PC-3 (cell line): ENCODE results near the gene FBRS. TPM values are rescaled to one million over a fixed set of nuclear protein-coding genes. Genes with fewer than 3 reads are reported as not detected.

Experiments used
- ATAC-seq: fragments of 200-7000 bp; cut with Tn5 transposase; 2 replicates; pipeline ENCODE4 v1.9.1; 2020; ENCODE audit warnings: mild to moderate bottlenecking, moderate library complexity
- BruUV-seq: library from RNA; stranded (reverse); fragments of 400-500 nt; replicated peaks from 2 replicates; lab custom pipeline; 2021; lab: Mats Ljungman, UMichigan
- CTCF ChIA-PET: fragments of 300-600 bp; sonication (Branson Sonifier 250); formaldehyde crosslinking; loops from one replicate; lab custom pipeline; 2022; ENCODE audit warnings: antibody characterized with exemption; lab: Charles Lee
- POLR2A ChIA-PET: fragments of 300-600 bp; sonication (Branson Sonifier 250); formaldehyde crosslinking; loops from one replicate; lab custom pipeline; 2022; ENCODE audit warnings: antibody characterized with exemption; ENCODE audit not compliant: unreplicated experiment; lab: Charles Lee
- DNase-seq: peaks from one replicate; pipeline ENCODE4 v3.0.0-alpha.2; 2015
- H2AFZ ChIP-seq: fragments of 300-600 bp; sonication (generic); 2 replicates; pipeline ENCODE4 v1.6.0; 2016; ENCODE audit warnings: antibody characterized with exemption, low read length
- H3F3A ChIP-seq: fragments of 300-600 bp; sonication (generic); one replicate; pipeline ENCODE4 v1.6.0; 2017; ENCODE audit warnings: antibody characterized with exemption, low read length, control low read depth, mild to moderate bottlenecking; ENCODE audit not compliant: unreplicated experiment
- H3K27ac ChIP-seq: fragments of 300-600 bp; sonication (generic); 2 replicates; pipeline ENCODE4 v1.5.1; 2016; ENCODE audit warnings: mild to moderate bottlenecking, low read length
- H3K27me3 ChIP-seq: fragments of 300-600 bp; sonication (generic); 2 replicates; pipeline ENCODE4 v1.6.1; 2016; ENCODE audit warnings: low read length, mixed read lengths
- H3K36me3 ChIP-seq: fragments of 300-600 bp; sonication (generic); 2 replicates; pipeline ENCODE4 v1.6.1; 2016; ENCODE audit warnings: low read depth, mixed run types, low read length, mixed read lengths
- H3K4me1 ChIP-seq: fragments of 300-600 bp; sonication (generic); 2 replicates; pipeline ENCODE4 v1.5.1; 2016; ENCODE audit warnings: low read length; ENCODE audit not compliant: insufficient read depth
- H3K4me2 ChIP-seq: fragments of 300-600 bp; sonication (generic); 2 replicates; pipeline ENCODE4 v1.6.0; 2016; ENCODE audit warnings: low read length
- H3K4me3 ChIP-seq: fragments of 300-600 bp; sonication (generic); 2 replicates; pipeline ENCODE4 v1.5.1; 2016; ENCODE audit warnings: mild to moderate bottlenecking, low read length, mixed read lengths
- H3K79me2 ChIP-seq: fragments of 300-600 bp; sonication (generic); 2 replicates; pipeline ENCODE4 v1.6.1; 2017; ENCODE audit warnings: low read length, mixed read lengths
- H3K9ac ChIP-seq: fragments of 300-600 bp; sonication (generic); 2 replicates; pipeline ENCODE4 v1.6.0; 2016; ENCODE audit warnings: mild to moderate bottlenecking, low read length
- H3K9me2 ChIP-seq: fragments of 300-600 bp; sonication (generic); replicated peaks from 2 replicates; pipeline ENCODE4 v1.6.1; 2016; ENCODE audit warnings: mixed run types, low read length, mixed read lengths
- H3K9me3 ChIP-seq: fragments of 300-600 bp; sonication (generic); 2 replicates; pipeline ENCODE4 v1.6.1; 2016; ENCODE audit warnings: low read length, mixed read lengths
- H4K20me1 ChIP-seq: fragments of 300-600 bp; sonication (generic); 2 replicates; pipeline ENCODE4 v1.6.1; 2016; ENCODE audit warnings: low read length, mixed read lengths
- EZH2 ChIP-seq: fragments of 300-600 bp; sonication (generic); IDR thresholded peaks from one replicate; pipeline ENCODE4 v1.6.1; 2017; ENCODE audit warnings: antibody characterized with exemption, mild to moderate bottlenecking, low read length; ENCODE audit not compliant: unreplicated experiment
- EZH2phosphoT487 ChIP-seq: fragments of 300-600 bp; sonication (generic); IDR thresholded peaks from 2 replicates; pipeline ENCODE4 v1.6.1; 2018; ENCODE audit warnings: mild to moderate bottlenecking, antibody characterized with exemption, low read length, borderline replicate concordance
- intact Hi-C: fragments of 100-400 bp; cut with micrococcal nuclease; formaldehyde crosslinking; loops from 2 replicates; pipeline ENCODE4 v1.9.0; 2023
- total RNA-seq: library from RNA; depleted of rRNA; stranded (reverse); fragments of >200 nt; gene quantifications from 2 replicates; pipeline ENCODE4 v1.2.3, GENCODE V29; 2014
- TF ChIP-seq, protein P1 (sequence below): fragments of 300-600 bp; sonication (generic); conservative IDR thresholded peaks from 2 replicates; pipeline ENCODE4 v1.5.1; 2017; ENCODE audit warnings: antibody characterized with exemption, low read depth, mild to moderate bottlenecking, low read length

Gene FBRS
- total RNA-seq, 1 experiment from 2014 or later: 22.2 TPM

DNA sequence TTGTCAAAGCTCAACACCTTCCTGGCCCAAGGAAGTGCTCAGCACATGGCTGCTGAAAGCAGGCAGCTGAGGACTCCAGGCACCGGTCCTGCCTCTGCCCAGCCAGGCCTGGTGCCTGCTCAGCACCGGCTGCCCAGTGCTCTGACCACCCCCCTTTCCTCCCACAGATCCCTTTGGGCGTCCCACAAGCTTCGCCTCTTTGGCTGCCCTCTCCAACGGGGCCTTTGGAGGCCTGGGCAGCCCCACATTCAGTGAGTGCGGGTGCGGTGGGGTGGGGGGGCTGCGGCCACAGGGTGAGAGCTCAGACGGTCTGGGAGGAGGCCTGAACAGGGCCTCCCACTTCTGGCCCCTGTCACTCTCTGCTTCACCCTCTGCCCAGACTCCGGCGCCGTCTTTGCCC is 10.2 kb downstream of the FBRS start:
- ATAC-seq (no peak), DNase-seq (no peak)
- no peak overlapping the region for H3K9ac ChIP-seq
- H3K4me3 ChIP-seq: no peak overlapping the region
- intact Hi-C loops: no loop called here
- H4K20me1 ChIP-seq: no peaks in the 10 kb centered on the region
- H3K4me1 ChIP-seq: no peaks in the 10 kb centered on the region
- ChIA-PET CTCF (no interaction called here), POLR2A (no interaction called here)
- no peak overlapping the region for H3K4me2 ChIP-seq
- no peaks in the 10 kb centered on the region for H3K9me3 ChIP-seq
- BruUV-seq: no TSS peak
- peaks cover 2% of the 10 kb centered on the region; the same call in 1 of the 2 replicates for H3K79me2 ChIP-seq
- TF ChIP-seq EZH2phosphoT487: no peak
- TF ChIP-seq, protein P1, sequence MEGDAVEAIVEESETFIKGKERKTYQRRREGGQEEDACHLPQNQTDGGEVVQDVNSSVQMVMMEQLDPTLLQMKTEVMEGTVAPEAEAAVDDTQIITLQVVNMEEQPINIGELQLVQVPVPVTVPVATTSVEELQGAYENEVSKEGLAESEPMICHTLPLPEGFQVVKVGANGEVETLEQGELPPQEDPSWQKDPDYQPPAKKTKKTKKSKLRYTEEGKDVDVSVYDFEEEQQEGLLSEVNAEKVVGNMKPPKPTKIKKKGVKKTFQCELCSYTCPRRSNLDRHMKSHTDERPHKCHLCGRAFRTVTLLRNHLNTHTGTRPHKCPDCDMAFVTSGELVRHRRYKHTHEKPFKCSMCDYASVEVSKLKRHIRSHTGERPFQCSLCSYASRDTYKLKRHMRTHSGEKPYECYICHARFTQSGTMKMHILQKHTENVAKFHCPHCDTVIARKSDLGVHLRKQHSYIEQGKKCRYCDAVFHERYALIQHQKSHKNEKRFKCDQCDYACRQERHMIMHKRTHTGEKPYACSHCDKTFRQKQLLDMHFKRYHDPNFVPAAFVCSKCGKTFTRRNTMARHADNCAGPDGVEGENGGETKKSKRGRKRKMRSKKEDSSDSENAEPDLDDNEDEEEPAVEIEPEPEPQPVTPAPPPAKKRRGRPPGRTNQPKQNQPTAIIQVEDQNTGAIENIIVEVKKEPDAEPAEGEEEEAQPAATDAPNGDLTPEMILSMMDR: no peak
- no peak for TF ChIP-seq EZH2
- H3K27ac ChIP-seq: no peak overlapping the region
- H2AFZ ChIP-seq: no peak overlapping the region
- no peaks in the 10 kb centered on the region for H3K27me3 ChIP-seq
- no peaks in the 10 kb centered on the region for H3F3A ChIP-seq
- no peaks in the 10 kb centered on the region for H3K9me2 ChIP-seq
- peaks cover 7% of the 10 kb centered on the region for H3K36me3 ChIP-seq

DNA sequence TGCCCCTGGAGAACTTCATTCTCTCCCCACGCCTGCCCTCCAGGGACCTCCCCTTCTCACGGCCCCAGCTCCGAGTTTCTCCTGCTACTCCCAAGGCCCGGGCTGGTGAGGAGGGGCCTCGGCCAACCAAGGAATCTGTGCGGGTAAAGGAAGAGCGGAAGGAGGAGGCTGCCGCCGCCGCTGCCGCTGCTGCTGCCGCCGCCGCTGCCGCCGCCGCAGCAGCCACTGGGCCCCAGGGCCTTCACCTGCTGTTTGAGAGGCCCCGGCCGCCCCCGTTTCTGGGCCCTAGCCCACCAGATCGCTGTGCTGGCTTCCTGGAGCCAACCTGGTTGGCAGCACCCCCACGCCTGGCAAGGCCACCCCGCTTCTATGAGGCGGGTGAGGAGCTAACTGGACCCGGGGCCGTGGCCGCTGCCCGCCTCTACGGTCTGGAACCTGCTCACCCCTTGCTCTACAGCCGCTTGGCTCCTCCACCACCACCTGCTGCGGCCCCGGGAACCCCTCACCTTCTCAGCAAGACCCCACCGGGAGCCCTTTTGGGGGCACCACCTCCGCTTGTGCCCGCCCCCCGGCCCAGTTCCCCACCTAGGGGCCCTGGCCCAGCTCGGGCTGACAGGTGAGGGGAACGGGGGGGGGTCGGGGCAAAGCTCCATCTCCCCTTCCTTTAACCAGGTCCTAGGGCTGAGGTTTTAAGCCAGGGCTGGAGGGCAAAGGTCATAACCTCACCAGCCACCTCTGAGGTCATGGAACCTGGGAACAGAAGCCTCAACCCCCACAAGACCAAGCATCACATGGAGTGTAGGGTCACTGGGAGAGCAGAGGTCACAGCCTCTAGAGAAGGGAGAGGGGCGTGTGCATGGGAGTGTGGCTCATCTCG is 11.0 kb downstream of the FBRS start:
- H3K9ac ChIP-seq: no peak overlapping the region
- intact Hi-C loops: no loop called here
- H3K4me2 ChIP-seq: no peak overlapping the region
- no peaks in the 10 kb centered on the region for H3K27me3 ChIP-seq
- H3K4me1 ChIP-seq: no peaks in the 10 kb centered on the region
- H4K20me1 ChIP-seq: no peaks in the 10 kb centered on the region
- no peak overlapping the region for H2AFZ ChIP-seq
- no peaks in the 10 kb centered on the region for H3K79me2 ChIP-seq
- no peak overlapping the region for H3K4me3 ChIP-seq
- no peak overlapping the region for H3K27ac ChIP-seq
- TF ChIP-seq, protein P1: no peak
- TF ChIP-seq EZH2phosphoT487: no peak
- TF ChIP-seq EZH2: no peak
- no peak for DNase-seq
- ATAC-seq: no peak
- H3K9me3 ChIP-seq: no peaks in the 10 kb centered on the region
- ChIA-PET POLR2A (no interaction called here), CTCF (no interaction called here)
- no peaks in the 10 kb centered on the region for H3F3A ChIP-seq
- BruUV-seq: no TSS peak
- no peaks in the 10 kb centered on the region for H3K9me2 ChIP-seq
- peaks cover 5% of the 10 kb centered on the region; the same call in 1 of the 2 replicates for H3K36me3 ChIP-seq
